ENCODE measurements around the gene SLC15A1. TPM values are rescaled to one million over a fixed set of nuclear protein-coding genes. Genes with fewer than 3 reads are reported as not detected.

SLC15A1 gene
- total RNA-seq, 4 donors from 2014 or later: 0.57 TPM; not detected in 3

DNA sequence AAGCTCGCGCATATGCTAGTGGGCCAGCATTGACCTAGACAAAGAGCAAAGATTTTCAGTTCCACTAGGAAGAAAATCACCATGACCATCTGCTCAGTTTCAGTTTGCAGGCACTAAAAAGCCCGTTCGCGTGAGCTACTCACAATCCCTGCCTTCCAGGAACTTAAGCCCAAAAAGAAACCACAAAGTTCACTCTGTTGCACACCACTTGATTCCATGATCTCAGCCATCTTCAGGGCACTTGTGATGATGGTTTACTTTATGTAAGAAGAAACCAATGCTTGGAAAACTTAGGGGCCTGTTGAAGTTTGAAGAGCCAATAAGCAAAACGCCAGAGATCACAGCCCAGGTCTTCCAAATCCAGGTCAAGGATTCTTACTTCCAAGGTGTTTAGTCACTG lies 45.0 kb upstream of the SLC15A1 start:
- H3K27ac ChIP-seq: no peak overlapping the region
- no peaks in the 10 kb centered on the region for H3K27me3 ChIP-seq
- peaks cover 0 to 91% of the 10 kb centered on the region in 2 donors for H3K36me3 ChIP-seq
- no peak for ATAC-seq
- H3K4me1 ChIP-seq: peaks cover 0 to 8% (median 0%) of the 10 kb centered on the region in 3 donors
- 77 to 96% methylated on average over 4 to 6 of the region's 6 CpGs for WGBS, 2 donors (ENCODE audit: low coverage in 1 of 2)
- no peak overlapping the region for H3K4me3 ChIP-seq
- H3K9me3 ChIP-seq: no peaks in the 10 kb centered on the region
- TF ChIP-seq POLR2AphosphoS5 (IDR thresholded peaks at IDR 0.05) (no peak), EP300 (IDR thresholded peaks at IDR 0.05) (no peak), POLR2A (IDR thresholded peaks at IDR 0.05) (no peak)

DNA sequence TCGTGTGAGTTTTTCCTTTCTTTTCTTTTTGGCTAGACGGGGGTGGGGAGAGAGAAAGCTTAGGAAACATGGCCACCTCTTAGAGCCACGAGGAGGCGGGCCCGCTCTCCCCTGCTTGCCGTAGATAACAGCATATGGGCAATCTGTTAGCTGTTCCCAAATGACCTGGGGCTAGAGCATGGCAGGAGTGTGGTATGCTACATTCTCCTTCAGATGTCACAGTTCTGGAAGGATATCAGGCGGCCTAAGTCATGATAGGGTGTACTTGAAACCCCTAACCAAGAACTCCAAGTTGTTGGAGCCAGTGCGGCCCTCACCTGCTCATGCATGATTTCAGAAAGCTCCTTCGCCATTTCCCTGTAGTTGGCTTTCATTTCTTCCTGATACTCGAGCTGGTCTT lies 44.3 kb upstream of the SLC15A1 start:
- Histone ChIP-seq H3K27me3 (no peaks in the 10 kb centered on the region), H3K4me1 (peaks cover 0 to 2% (median 0%) of the 10 kb centered on the region in 3 donors), H3K27ac (no peak overlapping the region), H3K9me3 (no peaks in the 10 kb centered on the region), H3K36me3 (peaks cover 0 to 91% of the 10 kb centered on the region in 2 donors), H3K4me3 (no peak overlapping the region)
- no peak for ATAC-seq
- no peak for TF ChIP-seq POLR2A (IDR thresholded peaks at IDR 0.05)
- TF ChIP-seq, protein P1, sequence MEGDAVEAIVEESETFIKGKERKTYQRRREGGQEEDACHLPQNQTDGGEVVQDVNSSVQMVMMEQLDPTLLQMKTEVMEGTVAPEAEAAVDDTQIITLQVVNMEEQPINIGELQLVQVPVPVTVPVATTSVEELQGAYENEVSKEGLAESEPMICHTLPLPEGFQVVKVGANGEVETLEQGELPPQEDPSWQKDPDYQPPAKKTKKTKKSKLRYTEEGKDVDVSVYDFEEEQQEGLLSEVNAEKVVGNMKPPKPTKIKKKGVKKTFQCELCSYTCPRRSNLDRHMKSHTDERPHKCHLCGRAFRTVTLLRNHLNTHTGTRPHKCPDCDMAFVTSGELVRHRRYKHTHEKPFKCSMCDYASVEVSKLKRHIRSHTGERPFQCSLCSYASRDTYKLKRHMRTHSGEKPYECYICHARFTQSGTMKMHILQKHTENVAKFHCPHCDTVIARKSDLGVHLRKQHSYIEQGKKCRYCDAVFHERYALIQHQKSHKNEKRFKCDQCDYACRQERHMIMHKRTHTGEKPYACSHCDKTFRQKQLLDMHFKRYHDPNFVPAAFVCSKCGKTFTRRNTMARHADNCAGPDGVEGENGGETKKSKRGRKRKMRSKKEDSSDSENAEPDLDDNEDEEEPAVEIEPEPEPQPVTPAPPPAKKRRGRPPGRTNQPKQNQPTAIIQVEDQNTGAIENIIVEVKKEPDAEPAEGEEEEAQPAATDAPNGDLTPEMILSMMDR (IDR thresholded peaks at IDR 0.05): no peak
- no peak for TF ChIP-seq POLR2AphosphoS5 (IDR thresholded peaks at IDR 0.05)
- TF ChIP-seq EP300 (IDR thresholded peaks at IDR 0.05): no peak
- 80% methylated on average over 1 to 8 of the region's 10 CpGs for WGBS, 2 donors (ENCODE audit: low coverage in 1 of 2)

DNA sequence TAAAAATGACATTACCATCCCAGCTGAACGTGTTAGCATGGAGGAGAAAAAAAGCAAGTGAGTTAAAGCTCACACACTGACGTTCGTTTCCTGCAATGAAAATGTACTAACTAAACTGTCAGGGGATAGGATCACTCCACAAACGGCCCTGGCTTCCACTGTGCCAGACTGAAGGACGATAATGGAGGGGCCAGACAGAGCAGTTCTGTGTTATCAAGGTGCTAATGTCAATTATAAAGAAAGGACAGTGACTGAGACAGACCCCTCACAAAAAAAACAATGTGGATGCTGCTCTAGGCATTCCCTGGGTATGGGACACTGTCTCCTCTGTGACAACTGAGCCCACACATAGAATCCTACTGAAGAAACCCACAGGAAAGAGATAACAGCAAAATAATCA lies 43.7 kb upstream of the SLC15A1 start:
- ATAC-seq: no peak
- peaks cover 0 to 89% of the 10 kb centered on the region in 2 donors for H3K36me3 ChIP-seq
- no peaks in the 10 kb centered on the region for H3K4me1 ChIP-seq
- no peak for TF ChIP-seq POLR2A (IDR thresholded peaks at IDR 0.05)
- no peak for TF ChIP-seq EP300 (IDR thresholded peaks at IDR 0.05)
- TF ChIP-seq, protein P1 (IDR thresholded peaks at IDR 0.05): no peak
- no peak for TF ChIP-seq POLR2AphosphoS5 (IDR thresholded peaks at IDR 0.05)
- H3K9me3 ChIP-seq: no peaks in the 10 kb centered on the region
- H3K27me3 ChIP-seq: no peaks in the 10 kb centered on the region
- H3K27ac ChIP-seq: no peak overlapping the region
- no peak overlapping the region for H3K4me3 ChIP-seq
- WGBS, 2 donors (ENCODE audit: low coverage in 1 of 2): 82 to 95% methylated on average over 4 to 5 of the region's 5 CpGs

DNA sequence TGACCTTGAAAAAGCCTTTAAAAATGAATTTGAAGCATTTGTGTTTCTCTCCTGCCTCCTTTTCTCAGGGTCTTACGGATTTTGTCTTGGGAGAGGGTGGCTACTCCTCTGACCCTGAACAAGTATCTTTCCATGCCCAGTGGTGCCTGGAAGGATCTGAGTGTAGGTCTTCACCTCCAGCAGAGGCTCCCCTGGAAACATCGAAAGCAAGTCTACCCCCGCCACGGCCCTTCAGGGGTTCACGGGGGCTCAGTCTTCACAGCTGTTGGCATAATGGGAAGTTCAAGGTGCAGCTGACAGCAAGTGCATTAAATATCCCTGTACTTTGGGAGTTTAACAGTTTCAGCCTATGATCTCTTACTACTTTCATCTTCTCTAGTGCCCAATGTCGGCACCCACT lies 42.7 kb upstream of the SLC15A1 start:
- H3K27ac ChIP-seq: no peak overlapping the region
- ATAC-seq: no peak
- H3K9me3 ChIP-seq: no peaks in the 10 kb centered on the region
- WGBS, 2 donors (ENCODE audit: low coverage in 1 of 2): 96 to 100% methylated on average over 2 to 3 of the region's 6 CpGs
- H3K27me3 ChIP-seq: no peaks in the 10 kb centered on the region
- TF ChIP-seq, protein P1 (IDR thresholded peaks at IDR 0.05): no peak
- TF ChIP-seq EP300 (IDR thresholded peaks at IDR 0.05) (no peak), POLR2A (IDR thresholded peaks at IDR 0.05) (no peak), POLR2AphosphoS5 (IDR thresholded peaks at IDR 0.05) (no peak)
- no peaks in the 10 kb centered on the region for H3K4me1 ChIP-seq
- peaks cover 0 to 85% of the 10 kb centered on the region in 2 donors for H3K36me3 ChIP-seq
- H3K4me3 ChIP-seq: no peak overlapping the region

DNA sequence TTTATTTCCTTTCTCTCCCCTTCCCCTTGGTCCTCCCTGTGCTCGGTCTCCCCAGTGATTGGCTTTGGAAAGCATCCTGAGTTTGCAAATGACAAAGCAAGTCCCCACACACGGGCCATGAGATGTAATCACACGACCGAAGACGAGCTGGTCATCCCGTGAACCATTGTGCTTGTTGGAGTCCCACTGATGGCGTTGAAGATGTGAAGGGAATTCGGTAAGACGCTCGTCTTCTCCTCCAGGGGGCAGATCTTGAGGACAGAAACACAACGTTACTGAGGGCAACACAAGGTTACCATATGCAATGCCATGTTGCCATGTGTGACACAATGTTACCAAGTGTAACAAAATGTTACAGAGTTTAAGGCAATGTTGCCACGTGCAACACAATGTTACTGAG lies 42.0 kb upstream of the SLC15A1 start:
- no peaks in the 10 kb centered on the region for H3K9me3 ChIP-seq
- ATAC-seq: no peak
- peaks cover 0 to 78% of the 10 kb centered on the region in 2 donors for H3K36me3 ChIP-seq
- H3K4me3 ChIP-seq: no peak overlapping the region
- WGBS, 2 donors (ENCODE audit: low coverage in 1 of 2): 94 to 95% methylated on average over 4 to 5 of the region's 12 CpGs
- no peak overlapping the region for H3K27ac ChIP-seq
- TF ChIP-seq, protein P1 (IDR thresholded peaks at IDR 0.05): no peak
- TF ChIP-seq POLR2A (IDR thresholded peaks at IDR 0.05) (no peak), POLR2AphosphoS5 (IDR thresholded peaks at IDR 0.05) (no peak), EP300 (IDR thresholded peaks at IDR 0.05) (no peak)
- no peaks in the 10 kb centered on the region for H3K27me3 ChIP-seq
- H3K4me1 ChIP-seq: no peaks in the 10 kb centered on the region

Measured in gastroesophageal sphincter (tissue), 4 donors.